GM18907 (cell line): ENCODE measurements around the gene ERGIC1.

Experiments used
- ATAC-seq: cut with Tn5 transposase; IDR thresholded peaks from one replicate; pipeline ENCODE4 v1.9.1; 2021; ENCODE audit warnings: mild to moderate bottlenecking, moderate library complexity; ENCODE audit not compliant: unreplicated experiment

The ERGIC1 gene

DNA sequence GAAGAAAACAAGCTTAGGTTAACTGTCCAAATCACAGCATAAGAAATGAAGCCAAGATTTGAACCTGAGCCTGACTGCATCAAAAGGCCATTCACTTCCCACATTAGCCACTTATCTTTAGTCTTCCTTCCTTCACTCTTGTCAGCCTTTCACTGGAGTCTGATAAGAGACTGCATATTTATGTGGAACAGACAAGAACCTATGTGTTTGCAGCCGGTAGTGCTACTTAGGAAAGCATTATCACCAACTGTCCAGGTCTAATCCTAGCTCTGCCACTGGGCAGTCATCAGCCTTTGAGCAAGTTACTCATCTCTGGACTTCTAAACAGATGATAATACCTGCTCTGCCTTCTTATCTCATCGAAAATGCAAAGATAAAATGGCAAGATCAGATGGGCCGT is 137.4 kb downstream of the ERGIC1 start:
- ATAC-seq, result no peak

DNA sequence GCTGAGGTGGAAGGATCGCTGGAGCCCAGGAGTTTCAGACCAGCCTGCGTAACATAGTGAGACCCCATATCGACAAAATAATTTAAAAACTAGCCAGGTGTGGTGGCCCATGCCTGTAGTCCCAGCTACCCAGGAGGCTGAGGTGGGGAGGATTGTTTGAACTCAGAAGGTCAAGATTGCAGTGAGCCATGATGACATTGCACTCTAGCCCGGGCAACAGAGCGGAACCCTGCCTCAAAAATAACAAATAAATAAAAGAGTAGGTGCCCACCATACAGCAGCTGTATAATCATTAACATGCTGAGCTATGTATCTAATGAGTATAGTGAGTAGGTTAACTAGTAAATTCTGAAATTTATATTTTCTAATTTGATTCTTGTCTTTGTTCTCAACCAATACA is 138.5 kb downstream of the ERGIC1 start:
- ATAC-seq, result no peak

- no peak for ATAC-seq
Measured at GRCh38 chr5:172973127-172973916, 139.3 kb downstream of the ERGIC1 start.

- ATAC-seq, result no peak
Measured at GRCh38 chr5:172973931-172974330, 139.9 kb downstream of the ERGIC1 start.

- ATAC-seq, result no peak
Measured at GRCh38 chr5:172975289-172975688, 141.2 kb downstream of the ERGIC1 start.

DNA sequence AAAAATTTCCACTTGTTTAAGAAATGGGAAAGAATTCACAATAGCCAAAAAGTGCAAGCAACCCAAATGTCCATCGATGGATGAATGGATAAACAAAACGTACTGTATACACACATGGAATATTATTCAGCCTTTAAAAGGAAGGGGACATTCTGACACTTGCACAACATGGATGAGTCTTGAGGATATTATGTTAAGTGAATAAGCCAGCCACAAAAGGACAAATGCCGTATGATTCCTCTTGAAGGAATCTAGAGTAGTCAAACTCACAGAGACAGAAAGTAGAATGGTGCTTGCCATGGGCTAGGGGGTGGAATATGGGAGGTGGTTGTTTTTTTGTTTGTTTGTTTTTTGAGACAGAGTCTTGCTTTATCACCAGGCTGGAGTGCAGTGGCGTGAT is 145.7 kb downstream of the ERGIC1 start:
- no peak for ATAC-seq

- ATAC-seq, result no peak
Measured at GRCh38 chr5:172981931-172982330, 147.9 kb downstream of the ERGIC1 start.

GRCh38 chr5:172983542-172984243 is 149.6 kb downstream of the ERGIC1 start, which contains the start of gene ATP6V0E1:
ATP6V0E1 (plus strand) TSS chr5:172983771; CDS start chr5:172983861, 90 bp downstream.
- peak; percentile 89 for ATAC-seq

GRCh38 chr5:172984244-172984953 is 150.3 kb downstream of the ERGIC1 start:
- peak; percentile 67 for ATAC-seq

DNA sequence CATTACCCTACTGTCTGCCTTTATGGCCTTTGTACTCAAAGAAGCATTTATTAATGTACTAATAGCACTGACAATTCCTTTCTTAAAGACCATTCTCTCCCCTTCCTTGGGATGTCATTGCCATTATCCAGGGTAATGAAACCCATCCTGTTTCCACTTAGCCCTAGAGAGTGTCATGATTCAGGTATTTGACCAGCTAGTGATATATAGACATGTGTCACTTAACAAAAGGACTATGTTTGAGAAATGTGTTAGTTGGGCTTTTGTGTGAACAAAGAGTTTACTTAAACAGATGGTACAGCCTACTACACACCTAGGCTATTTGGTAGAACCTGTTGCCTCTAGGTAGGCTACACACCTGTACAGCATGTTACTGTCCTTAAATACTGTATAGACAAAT is 151.5 kb downstream of the ERGIC1 start:
- no peak for ATAC-seq

GRCh38 chr5:172988276-172988675 is 154.2 kb downstream of the ERGIC1 start:
- no peak for ATAC-seq

- ATAC-seq, result no peak
Measured at GRCh38 chr5:172990776-172991175, 156.7 kb downstream of the ERGIC1 start.

DNA sequence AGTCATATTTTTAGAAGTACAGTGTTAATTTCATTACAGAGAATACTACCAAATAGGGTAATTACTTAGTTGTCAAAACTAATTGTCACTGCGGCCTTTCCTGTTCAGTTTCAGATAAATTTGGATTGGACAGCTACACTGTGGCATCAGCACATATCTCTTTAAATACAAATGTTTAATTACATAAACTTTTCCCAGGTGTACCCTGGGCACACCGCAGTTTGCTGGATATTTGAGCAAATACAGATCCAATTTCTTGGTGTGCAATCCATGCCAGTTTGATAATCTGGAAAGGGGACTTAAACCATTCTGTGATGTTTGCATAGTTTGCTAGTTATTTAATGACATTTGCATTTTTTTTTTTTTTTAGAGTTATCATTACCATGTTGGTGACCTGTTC is 160.4 kb downstream of the ERGIC1 start:
- ATAC-seq, result no peak

GRCh38 chr5:172999372-172999973 is 165.4 kb downstream of the ERGIC1 start:
- no peak for ATAC-seq

DNA sequence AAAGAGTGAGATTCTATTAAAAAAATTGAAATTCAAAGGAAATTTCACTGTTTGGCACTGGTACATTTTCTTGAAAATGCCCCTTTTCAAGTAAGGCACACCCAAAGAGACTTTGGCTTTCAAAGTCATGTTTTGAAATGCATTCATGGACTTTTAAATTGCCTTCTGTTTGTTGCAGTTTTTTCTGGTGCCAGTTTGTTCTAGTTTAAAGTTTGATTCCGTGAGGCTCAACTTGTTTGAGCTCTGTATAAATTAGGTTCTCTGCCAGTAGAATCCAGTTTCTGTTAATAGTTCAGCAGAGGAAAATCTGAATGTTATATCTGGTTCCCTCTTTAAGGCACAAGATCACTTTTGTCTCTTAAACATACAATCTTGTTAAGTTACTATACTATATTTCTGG is 165.9 kb downstream of the ERGIC1 start:
- ATAC-seq, result no peak

GRCh38 chr5:173001229-173001841 is 167.3 kb downstream of the ERGIC1 start:
- ATAC-seq, result peak; percentile 78
